Mesodermal cell (in vitro differentiated cells): ENCODE results near the gene SHANK2.

ENCODE experiments used
- H3K27ac ChIP-seq: 2 replicates; pipeline ENCODE4 v1.7.0; 2013; ENCODE audit warnings: mild to moderate bottlenecking, low read depth, low read length, moderate library complexity; ENCODE audit not compliant: severe bottlenecking
- H3K36me3 ChIP-seq: 2 replicates; pipeline ENCODE4 v1.7.1; 2013; ENCODE audit warnings: mild to moderate bottlenecking, low read length, moderate library complexity; ENCODE audit not compliant: control insufficient read depth, insufficient read depth
- H3K4me1 ChIP-seq: one replicate; pipeline ENCODE4 v1.7.1; 2013; ENCODE audit warnings: mild to moderate bottlenecking, low read length; ENCODE audit not compliant: insufficient read depth, control insufficient read depth, poor library complexity, severe bottlenecking
- H3K4me3 ChIP-seq: 2 replicates; pipeline ENCODE4 v1.7.0; 2013; ENCODE audit warnings: low read length, control low read depth, mild to moderate bottlenecking; ENCODE audit not compliant: insufficient read depth, poor library complexity, severe bottlenecking; ENCODE audit errors: extremely low read depth
- H3K9me3 ChIP-seq: 2 replicates; pipeline ENCODE4 v1.7.1; 2013; ENCODE audit warnings: mild to moderate bottlenecking, low read length, moderate library complexity; ENCODE audit not compliant: control insufficient read depth
- WGBS, 2 experiments: methylation state at CpG; one replicate each; pipeline ENCODE4 v1.1.5; 2013; ENCODE audit warnings: missing lambda C conversion rate in 2 of 2; ENCODE audit not compliant: insufficient coverage in 2 of 2; 5-methylcytosine and 5-hydroxymethylcytosine counted together

Gene SHANK2

GRCh38 chr11:71204748-71205664 lies 47.4 kb downstream of the SHANK2 start:
- no peaks in the 10 kb centered on the region for H3K9me3 ChIP-seq
- no peak overlapping the region for H3K4me3 ChIP-seq
- H3K27ac ChIP-seq: no peak overlapping the region
- peaks cover 8% of the 10 kb centered on the region for H3K4me1 ChIP-seq
- WGBS, 2 experiments: 85 to 88% methylated on average over 10 to 15 of the region's 18 CpGs
- no peaks in the 10 kb centered on the region for H3K36me3 ChIP-seq

GRCh38 chr11:71204294-71204693 lies 48.1 kb downstream of the SHANK2 start:
- peaks cover 8% of the 10 kb centered on the region for H3K4me1 ChIP-seq
- H3K36me3 ChIP-seq: no peaks in the 10 kb centered on the region
- H3K9me3 ChIP-seq: no peaks in the 10 kb centered on the region
- 90 to 95% methylated on average over 8 to 16 of the region's 16 CpGs for whole genome bisulfite sequencing, 2 experiments
- H3K27ac ChIP-seq: no peak overlapping the region
- no peak overlapping the region for H3K4me3 ChIP-seq

GRCh38 chr11:71203681-71204080 lies 48.7 kb downstream of the SHANK2 start:
- no peaks in the 10 kb centered on the region for H3K9me3 ChIP-seq
- no peaks in the 10 kb centered on the region for H3K36me3 ChIP-seq
- peaks cover 8% of the 10 kb centered on the region for H3K4me1 ChIP-seq
- 97 to 99% methylated on average over 9 to 11 of the region's 11 CpGs for WGBS, 2 experiments
- H3K27ac ChIP-seq: no peak overlapping the region
- H3K4me3 ChIP-seq: no peak overlapping the region

GRCh38 chr11:71202966-71203365 lies 49.4 kb downstream of the SHANK2 start:
- no peak overlapping the region for H3K27ac ChIP-seq
- 86 to 100% methylated on average over 1 to 3 of the region's 4 CpGs for WGBS, 2 experiments
- no peaks in the 10 kb centered on the region for H3K9me3 ChIP-seq

GRCh38 chr11:71202598-71202944 lies 49.8 kb downstream of the SHANK2 start:
- 89 to 100% methylated on average over 5 of the region's 5 CpGs for WGBS, 2 experiments
- no peaks in the 10 kb centered on the region for H3K9me3 ChIP-seq
- H3K4me1 ChIP-seq: peaks cover 8% of the 10 kb centered on the region
- H3K4me3 ChIP-seq: no peak overlapping the region
- H3K36me3 ChIP-seq: no peaks in the 10 kb centered on the region
- H3K27ac ChIP-seq: no peak overlapping the region

More at GRCh38 chr11:71202966-71203365, 49.4 kb downstream of the SHANK2 start:
- Histone ChIP-seq H3K4me3 (no peak overlapping the region), H3K36me3 (no peaks in the 10 kb centered on the region), H3K4me1 (peaks cover 8% of the 10 kb centered on the region)
